Sigmoid colon (tissue), 4 donors: ENCODE data around the gene CENPA.

Source experiments
- CTCF ChIP-seq, 4 experiments: fragments of 450-650 bp in 3 of 4; fragments of 200-600 bp in 1 of 4; IDR thresholded peaks; one replicate each; pipeline ENCODE4 v1.5.1; 2016 to 2019; ENCODE audit warnings: antibody characterized with exemption in 4 of 4, mild to moderate bottlenecking in 3 of 4, moderate library complexity in 2 of 4
- EP300 ChIP-seq, 4 donors: sonication (generic); formaldehyde crosslinking; IDR thresholded peaks; one replicate each; pipeline ENCODE4 v1.6.1; 2017; ENCODE audit warnings: antibody characterized with exemption in 4 of 4
- POLR2A ChIP-seq, 2 donors: fragments of 450-650 bp; IDR thresholded peaks; one replicate each; pipeline ENCODE4 v1.6.1; 2016; ENCODE audit warnings: antibody characterized with exemption in 2 of 2, mild to moderate bottlenecking in 2 of 2, moderate library complexity in 2 of 2

- TF ChIP-seq CTCF (IDR thresholded peaks at IDR 0.05): no peak
- no peak for TF ChIP-seq POLR2A (IDR thresholded peaks at IDR 0.05)
- TF ChIP-seq EP300 (IDR thresholded peaks at IDR 0.05): no peak
Observed at GRCh38 chr2:26816893-26817292, 31.0 kb downstream of the CENPA start.
